GM19193 (cell line): ENCODE measurements around the gene ACP1.

Experiments
- POLR2A ChIP-seq: IDR thresholded peaks from 4 replicates; pipeline ENCODE4 v1.6.1; 2011; ENCODE audit not compliant: insufficient read depth, insufficient read length; ENCODE audit errors: extremely low read depth

The ACP1 gene

GRCh38 chr2:263774-264492, 814 bp upstream of the ACP1 start, which contains the start of gene SH3YL1:
Gene SH3YL1, minus strand, starts transcription at chr2:264032. Its CDS starts 48 bp downstream, at chr2:263984.
- TF ChIP-seq POLR2A: no peak

- TF ChIP-seq POLR2A: no peak
Measured at GRCh38 chr2:268323-268722, 3.6 kb downstream of the ACP1 start.

- no peak for TF ChIP-seq POLR2A
Measured at GRCh38 chr2:269356-270030, 4.7 kb downstream of the ACP1 start.

DNA sequence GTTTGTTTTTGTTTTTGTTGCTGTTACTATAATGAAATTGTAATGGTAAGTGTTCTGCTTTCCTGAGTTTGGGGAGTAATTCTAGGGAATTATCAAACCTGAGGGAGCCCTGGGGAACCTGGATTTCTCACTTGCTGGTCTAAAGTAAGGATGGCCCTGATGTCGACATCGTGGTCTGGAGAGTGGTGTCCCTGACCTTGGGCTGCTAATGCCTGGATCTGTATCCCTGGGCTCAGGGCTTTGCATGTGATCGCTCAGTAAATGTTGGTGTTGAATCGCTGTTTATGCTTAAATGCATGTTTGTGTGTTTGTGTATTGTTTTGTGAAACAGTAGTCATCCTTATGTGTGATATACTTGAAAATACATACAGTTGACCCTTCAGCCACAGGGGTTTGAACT, 6.1 kb downstream of the ACP1 start:
- TF ChIP-seq POLR2A: no peak

DNA sequence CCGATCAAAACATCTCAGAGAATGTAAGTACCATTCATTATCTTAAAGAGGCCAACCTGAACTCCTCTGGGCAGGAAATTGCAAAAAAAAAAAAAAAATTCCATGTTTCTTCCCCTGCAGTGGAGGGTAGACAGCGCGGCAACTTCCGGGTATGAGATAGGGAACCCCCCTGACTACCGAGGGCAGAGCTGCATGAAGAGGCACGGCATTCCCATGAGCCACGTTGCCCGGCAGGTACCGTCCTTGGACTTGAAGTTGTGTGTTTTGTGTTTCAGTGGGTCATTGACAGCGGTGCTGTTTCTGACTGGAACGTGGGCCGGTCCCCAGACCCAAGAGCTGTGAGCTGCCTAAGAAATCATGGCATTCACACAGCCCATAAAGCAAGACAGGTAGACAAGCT, 7.2 kb downstream of the ACP1 start:
- TF ChIP-seq POLR2A: no peak

DNA sequence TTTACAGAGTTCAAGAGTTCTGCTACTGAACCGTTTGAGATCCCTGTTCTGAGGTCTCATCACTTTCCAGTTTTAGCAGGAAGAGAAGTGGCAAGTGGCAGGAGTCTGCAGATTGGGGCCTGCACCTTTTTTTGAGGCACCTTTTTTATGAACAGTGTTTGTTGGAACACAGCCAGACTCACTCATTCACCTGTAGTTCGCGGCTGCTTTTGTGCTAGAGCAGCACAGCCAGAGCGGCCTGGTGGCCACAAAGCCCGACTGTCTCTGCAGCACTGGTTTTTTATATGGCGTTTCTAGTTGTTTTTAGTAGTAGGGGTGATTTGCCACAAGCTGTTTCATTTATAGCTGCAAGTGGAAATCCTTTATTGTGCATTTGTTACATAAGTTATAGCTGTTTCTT, 8.6 kb downstream of the ACP1 start:
- TF ChIP-seq POLR2A: no peak

DNA sequence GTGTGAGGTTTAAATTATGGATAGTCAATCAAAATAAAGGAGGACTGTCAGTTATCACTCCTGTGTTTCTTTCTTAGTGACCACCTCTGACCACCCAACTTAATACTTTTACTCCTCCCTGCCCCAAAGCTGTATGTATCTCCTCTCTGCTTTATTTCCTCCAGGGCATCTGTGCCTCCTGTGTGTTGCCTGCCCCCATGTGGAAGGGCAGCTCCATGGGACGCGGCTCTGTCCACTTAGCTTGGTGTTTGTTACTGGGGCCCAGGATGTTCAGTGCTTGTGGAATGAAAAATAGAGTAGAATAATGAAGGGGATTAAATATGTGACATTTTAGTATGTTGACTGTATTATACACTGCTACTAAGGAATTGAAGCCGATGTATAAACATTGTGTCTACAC, 9.8 kb downstream of the ACP1 start:
- no peak for TF ChIP-seq POLR2A

DNA sequence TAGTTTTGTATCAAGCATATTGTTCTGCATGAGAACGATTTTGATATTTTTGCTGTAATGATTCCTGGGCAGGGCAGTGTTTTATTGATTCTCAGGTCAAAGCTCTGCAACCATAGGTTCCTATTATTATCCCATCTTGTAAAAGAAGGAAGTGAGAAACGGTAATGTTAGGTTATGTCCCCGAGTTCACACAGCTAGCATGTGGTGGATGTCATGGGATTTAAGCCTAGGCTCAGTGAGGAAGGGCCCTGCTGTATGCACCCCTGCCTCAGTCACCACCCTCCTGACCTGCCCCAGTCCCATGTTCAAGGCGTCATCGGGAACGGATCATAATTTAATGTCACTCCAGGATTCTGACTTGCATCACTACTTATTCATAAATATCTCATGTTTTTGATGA, 10.7 kb downstream of the ACP1 start:
- no peak for TF ChIP-seq POLR2A

DNA sequence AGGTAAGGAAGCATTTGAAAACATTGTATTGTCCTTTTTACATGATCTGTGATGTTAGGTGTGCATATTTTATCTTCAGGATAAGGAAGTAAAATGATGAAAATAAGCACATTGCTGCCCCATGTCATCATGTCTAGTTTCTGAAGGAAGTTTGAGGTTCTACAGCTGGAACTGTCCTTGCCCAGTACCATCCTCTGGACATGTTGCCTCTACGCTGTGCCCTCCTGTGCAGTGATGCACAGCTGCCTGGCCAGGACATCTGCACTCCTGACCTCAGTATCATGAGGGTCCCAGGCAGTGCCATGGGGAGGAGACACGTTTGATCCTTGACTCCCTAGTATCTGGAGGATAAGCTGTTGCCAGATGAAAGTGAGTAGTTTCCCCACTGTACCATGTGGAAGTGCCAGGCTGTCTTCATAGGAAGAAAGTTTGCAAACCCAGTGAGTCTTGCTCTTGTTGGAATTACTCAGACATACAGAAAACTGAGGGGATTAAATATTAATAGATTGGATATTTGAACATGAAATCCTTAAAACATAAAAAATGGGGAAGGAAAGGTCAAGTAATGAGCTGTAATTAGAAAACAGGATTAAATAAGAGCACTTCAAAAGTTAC, 13.7 kb downstream of the ACP1 start:
- no peak for TF ChIP-seq POLR2A

DNA sequence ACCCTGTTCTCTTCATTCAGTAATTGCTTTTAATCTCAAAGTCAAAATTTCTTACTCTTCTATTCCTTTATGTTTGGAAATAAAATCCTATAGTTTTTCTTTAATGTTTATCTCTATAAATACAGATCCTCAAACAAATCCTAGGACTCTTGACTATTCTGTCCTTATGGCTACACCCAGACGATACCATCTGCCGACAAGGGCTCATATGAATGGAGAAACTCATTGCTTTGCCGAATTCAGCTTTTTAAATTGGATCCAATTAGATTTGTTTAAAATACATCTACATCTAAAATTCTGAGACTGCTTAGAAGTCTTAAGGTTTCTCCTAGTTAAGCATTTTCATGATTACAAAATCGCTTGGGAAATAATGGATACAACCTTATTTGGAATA, 14.2 kb downstream of the ACP1 start:
- no peak for TF ChIP-seq POLR2A

DNA sequence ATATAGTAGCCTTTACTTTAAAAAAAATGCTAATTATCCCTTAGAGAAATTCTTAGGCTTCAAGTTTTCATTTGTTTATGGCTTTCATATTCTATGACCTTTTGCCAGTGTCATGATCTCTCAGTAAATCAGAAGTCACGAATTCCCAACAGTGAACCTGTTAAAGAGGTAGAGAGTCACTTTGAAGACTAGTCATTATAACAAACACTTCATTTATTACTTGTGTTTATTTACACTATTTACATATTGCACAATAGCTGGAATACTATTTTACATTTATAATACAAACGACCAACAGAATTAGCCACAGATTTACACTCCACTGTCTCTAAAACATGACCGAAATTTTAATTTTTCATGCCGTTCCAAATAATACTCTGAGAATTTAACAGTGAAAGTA, 14.6 kb downstream of the ACP1 start:
- no peak for TF ChIP-seq POLR2A

GRCh38 chr2:279956-280649, 15.4 kb downstream of the ACP1 start:
- no peak for TF ChIP-seq POLR2A

DNA sequence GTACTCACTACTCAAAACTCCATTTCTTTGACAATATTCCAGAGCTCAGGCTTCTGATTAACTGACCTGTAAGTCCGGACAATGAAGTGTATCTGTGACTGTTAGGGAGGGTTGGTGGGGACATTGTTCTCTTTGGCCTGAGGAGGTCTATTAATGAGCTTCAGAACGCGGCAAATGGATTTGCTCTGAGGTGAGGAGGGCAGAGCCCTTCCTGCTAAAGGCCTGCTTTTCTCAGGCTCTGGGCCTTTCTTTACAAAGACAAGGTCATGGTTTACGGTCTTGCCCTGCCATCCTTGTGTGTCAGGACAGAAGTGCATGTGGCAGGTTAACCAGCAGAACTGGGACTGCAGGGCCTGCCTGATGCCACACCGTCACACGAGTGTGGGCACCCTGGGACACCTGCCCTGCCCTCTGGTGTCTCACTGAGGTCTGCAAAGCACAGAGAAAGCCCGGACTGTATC, 15.9 kb downstream of the ACP1 start:
- TF ChIP-seq POLR2A: no peak

DNA sequence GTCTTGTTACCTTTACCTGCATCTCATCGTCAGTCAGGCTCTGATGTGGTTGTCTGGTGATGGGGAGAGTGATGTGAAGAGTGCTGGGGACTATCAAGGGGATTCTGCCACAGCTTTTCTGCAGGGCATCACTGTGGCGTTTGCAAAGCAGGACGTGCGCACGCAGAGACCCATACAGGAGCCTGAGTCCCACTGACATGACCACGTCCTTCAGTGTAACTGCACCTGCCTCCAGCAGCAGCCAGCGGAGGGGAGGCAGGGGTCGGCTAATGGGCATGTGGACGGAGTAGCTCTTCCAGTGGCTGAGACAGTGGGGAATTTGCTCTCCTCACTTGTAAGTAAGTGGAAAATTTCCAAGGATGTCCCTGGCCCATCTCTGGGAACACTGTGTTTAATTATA, 16.6 kb downstream of the ACP1 start:
- no peak for TF ChIP-seq POLR2A
